ENCODE measurements around the gene SUSD4. TPM values are rescaled to one million over a fixed set of nuclear protein-coding genes. Genes with fewer than 3 reads are reported as not detected.

The SUSD4 gene
- total RNA-seq, 2 donors from 2014 or later: 8.8 to 32.6 TPM

- H3K4me1 Mint-ChIP-seq: peaks cover 15% of the 10 kb centered on the region
- DNase-seq (no peak), ATAC-seq (no peak)
- peak overlapping the region; percentile 51 for H3K27ac Mint-ChIP-seq
- no peak overlapping the region for H3K4me3 Mint-ChIP-seq
- no peaks in the 10 kb centered on the region for H3K9me3 ChIP-seq (ENCODE audit: control insufficient read depth, low read length, poor library complexity, severe bottlenecking)
- H3K27me3 Mint-ChIP-seq: no peaks in the 10 kb centered on the region
- peaks cover 3% of the 10 kb centered on the region for H3K36me3 Mint-ChIP-seq (ENCODE audit: low read depth)
Observed at GRCh38 chr1:223349241-223349640, 14.7 kb downstream of the SUSD4 start.

DNA sequence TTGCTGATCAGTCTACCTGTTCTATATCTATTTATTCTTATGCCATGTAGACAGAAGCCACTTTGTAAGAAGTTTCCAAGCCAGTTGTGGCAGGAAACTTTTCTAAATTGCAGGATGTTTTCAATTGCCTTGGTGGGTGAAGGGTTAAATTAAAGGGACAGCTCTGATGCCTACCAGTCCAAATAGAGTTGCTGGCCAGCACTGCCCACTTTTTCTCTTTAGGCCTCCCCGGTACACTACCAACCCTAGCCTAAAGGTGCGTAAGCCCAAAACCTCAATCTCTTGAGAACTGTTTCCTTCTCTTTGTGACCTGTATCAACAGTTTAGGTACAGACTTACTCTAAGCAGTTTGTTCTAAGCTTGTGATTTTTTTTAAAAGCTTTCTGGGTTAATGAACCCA lies 15.5 kb downstream of the SUSD4 start:
- H3K27me3 Mint-ChIP-seq: no peaks in the 10 kb centered on the region
- ATAC-seq (no peak), DNase-seq (no peak)
- H3K27ac Mint-ChIP-seq: peak overlapping the region; percentile 51
- H3K36me3 Mint-ChIP-seq (ENCODE audit: low read depth): peaks cover 3% of the 10 kb centered on the region
- no peaks in the 10 kb centered on the region for H3K9me3 ChIP-seq (ENCODE audit: control insufficient read depth, low read length, poor library complexity, severe bottlenecking)
- no peak overlapping the region for H3K4me3 Mint-ChIP-seq
- H3K4me1 Mint-ChIP-seq: peaks cover 15% of the 10 kb centered on the region

DNA sequence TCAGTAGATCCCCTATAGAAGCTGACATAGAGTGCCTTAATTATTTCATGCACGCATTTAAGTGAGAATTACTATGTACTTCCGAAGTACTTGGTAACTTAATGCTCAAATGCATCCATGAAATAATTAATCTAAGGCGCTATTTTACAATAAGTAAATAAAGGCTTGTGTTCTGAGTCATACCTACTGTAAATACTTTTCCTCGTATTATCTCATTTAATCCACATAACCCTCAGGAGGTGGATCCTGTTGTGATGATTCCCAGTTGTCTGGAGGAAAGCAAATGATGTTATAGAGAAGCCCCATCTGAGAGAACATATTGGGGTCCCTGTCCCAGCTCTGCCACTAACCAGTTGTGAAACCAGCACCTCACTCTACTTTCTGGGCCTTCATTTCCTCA lies 16.4 kb downstream of the SUSD4 start:
- H3K9me3 ChIP-seq (ENCODE audit: control insufficient read depth, low read length, poor library complexity, severe bottlenecking): no peaks in the 10 kb centered on the region
- Mint-ChIP-seq H3K4me1 (peaks cover 15% of the 10 kb centered on the region), H3K36me3 (ENCODE audit: low read depth) (peaks cover 3% of the 10 kb centered on the region), H3K27ac (no peak overlapping the region), H3K27me3 (no peaks in the 10 kb centered on the region), H3K4me3 (no peak overlapping the region)
- ATAC-seq (no peak), DNase-seq (no peak)

GRCh38 chr1:223346311-223346710 lies 17.7 kb downstream of the SUSD4 start:
- ATAC-seq (no peak), DNase-seq (no peak)
- H3K36me3 Mint-ChIP-seq (ENCODE audit: low read depth): peaks cover 3% of the 10 kb centered on the region
- no peaks in the 10 kb centered on the region for H3K27me3 Mint-ChIP-seq
- H3K4me3 Mint-ChIP-seq: no peak overlapping the region
- H3K9me3 ChIP-seq (ENCODE audit: control insufficient read depth, low read length, poor library complexity, severe bottlenecking): no peaks in the 10 kb centered on the region
- H3K4me1 Mint-ChIP-seq: peaks cover 14% of the 10 kb centered on the region
- H3K27ac Mint-ChIP-seq: no peak overlapping the region

DNA sequence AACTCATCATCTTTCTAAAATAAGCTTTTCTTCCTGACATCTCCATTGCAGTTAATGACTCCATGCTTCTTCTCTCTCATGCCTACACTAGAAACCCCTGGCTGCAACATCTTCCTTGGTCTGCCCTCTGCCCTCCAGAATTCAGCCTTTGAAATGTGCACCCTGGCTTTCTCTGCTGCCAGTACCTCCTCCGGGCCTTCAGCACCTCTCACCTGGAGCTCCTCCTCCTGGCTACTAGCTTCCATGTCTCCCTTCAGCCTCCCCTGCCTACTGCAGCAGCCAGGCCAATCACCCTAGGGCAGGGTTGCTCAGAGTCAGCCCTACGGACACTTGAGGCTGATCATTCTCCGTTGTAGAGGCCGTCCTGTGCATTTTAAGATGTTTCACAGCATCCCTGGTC lies 18.3 kb downstream of the SUSD4 start:
- DNase-seq: no peak
- H3K4me3 Mint-ChIP-seq: no peak overlapping the region
- no peaks in the 10 kb centered on the region for H3K27me3 Mint-ChIP-seq
- peaks cover 13% of the 10 kb centered on the region for H3K4me1 Mint-ChIP-seq
- peaks cover 3% of the 10 kb centered on the region for H3K36me3 Mint-ChIP-seq (ENCODE audit: low read depth)
- no peaks in the 10 kb centered on the region for H3K9me3 ChIP-seq (ENCODE audit: control insufficient read depth, low read length, poor library complexity, severe bottlenecking)
- no peak overlapping the region for H3K27ac Mint-ChIP-seq
- ATAC-seq: no peak

GRCh38 chr1:223344491-223344890 lies 19.5 kb downstream of the SUSD4 start:
- H3K36me3 Mint-ChIP-seq (ENCODE audit: low read depth): peaks cover 3% of the 10 kb centered on the region

DNA sequence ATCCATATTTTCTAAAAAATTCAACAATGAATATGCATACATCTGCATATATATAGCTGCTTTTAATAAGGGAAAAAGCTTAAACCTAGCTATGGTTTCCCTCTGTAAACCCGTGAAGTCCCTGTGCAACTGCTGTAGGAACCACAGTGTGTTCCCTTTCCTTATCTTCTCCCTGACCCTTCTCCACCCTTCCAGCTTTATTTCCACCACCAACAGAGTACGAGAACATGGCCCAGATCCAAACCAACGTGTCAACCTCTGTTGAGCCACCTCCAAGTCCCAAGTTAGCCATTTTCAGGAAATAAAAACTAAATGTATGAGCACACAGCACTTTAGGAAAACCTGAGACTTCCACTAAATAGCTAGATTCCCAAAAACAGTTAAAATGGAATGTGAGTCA lies 20.3 kb downstream of the SUSD4 start:
- peaks cover 16% of the 10 kb centered on the region for H3K4me1 Mint-ChIP-seq
- no peak overlapping the region for H3K4me3 Mint-ChIP-seq
- H3K9me3 ChIP-seq (ENCODE audit: control insufficient read depth, low read length, poor library complexity, severe bottlenecking): no peaks in the 10 kb centered on the region
- no peak for ATAC-seq
- H3K27me3 Mint-ChIP-seq: no peaks in the 10 kb centered on the region
- peaks cover 8% of the 10 kb centered on the region for H3K36me3 Mint-ChIP-seq (ENCODE audit: low read depth)
- no peak overlapping the region for H3K27ac Mint-ChIP-seq
- no peak for DNase-seq

More at GRCh38 chr1:223344491-223344890, 19.5 kb downstream of the SUSD4 start:
- H3K9me3 ChIP-seq (ENCODE audit: control insufficient read depth, low read length, poor library complexity, severe bottlenecking): no peaks in the 10 kb centered on the region
- peaks cover 12% of the 10 kb centered on the region for H3K4me1 Mint-ChIP-seq
- no peaks in the 10 kb centered on the region for H3K27me3 Mint-ChIP-seq
- H3K27ac Mint-ChIP-seq: peak overlapping the region; percentile 49
- H3K4me3 Mint-ChIP-seq: no peak overlapping the region
- no peak for DNase-seq
- no peak for ATAC-seq

DNA sequence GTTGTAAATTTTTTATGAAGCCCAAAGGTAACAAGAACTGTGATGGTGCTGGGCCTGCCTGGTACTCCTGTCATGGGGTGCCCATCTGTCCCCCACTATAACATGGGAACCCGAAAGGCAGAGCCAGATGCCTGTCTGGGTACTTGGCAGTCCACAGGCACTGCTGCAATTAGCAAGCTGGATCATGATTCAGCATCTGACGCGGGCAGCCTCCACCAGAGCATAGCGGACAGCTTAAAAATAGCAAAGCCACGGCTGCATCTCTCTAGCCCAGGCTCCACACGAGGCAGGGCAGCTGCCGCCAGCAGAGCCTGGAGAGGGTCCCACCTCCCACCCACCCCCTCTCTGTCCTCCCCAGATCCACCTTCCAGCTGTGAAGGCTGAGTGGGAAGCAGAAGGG lies 22.9 kb downstream of the SUSD4 start:
- Mint-ChIP-seq H3K36me3 (ENCODE audit: low read depth) (peaks cover 9% of the 10 kb centered on the region), H3K4me3 (no peak overlapping the region), H3K27me3 (no peaks in the 10 kb centered on the region), H3K27ac (no peak overlapping the region), H3K4me1 (peaks cover 16% of the 10 kb centered on the region)
- ATAC-seq (no peak), DNase-seq (no peak)
- H3K9me3 ChIP-seq (ENCODE audit: control insufficient read depth, low read length, poor library complexity, severe bottlenecking): no peaks in the 10 kb centered on the region

DNA sequence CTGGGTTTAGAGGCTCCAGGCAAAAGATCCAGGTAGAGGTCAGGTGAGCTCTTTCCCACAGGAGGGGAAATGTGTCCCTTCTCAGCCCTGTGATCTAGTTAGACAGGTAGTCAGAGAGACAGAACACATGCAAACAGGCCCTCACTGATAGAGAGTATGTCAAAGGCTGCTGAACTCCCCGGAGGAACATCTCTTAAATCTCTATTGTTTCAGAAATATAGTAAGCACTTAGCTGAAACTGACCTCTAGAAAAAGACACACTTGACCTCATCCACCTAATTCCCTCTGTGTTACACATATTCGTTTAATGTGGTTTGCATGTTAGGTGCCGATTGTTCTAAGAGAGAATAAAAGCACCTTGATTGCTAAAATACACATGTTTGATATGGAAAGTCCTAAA lies 23.3 kb downstream of the SUSD4 start:
- Mint-ChIP-seq H3K27ac (no peak overlapping the region), H3K4me3 (no peak overlapping the region), H3K4me1 (peaks cover 13% of the 10 kb centered on the region), H3K27me3 (no peaks in the 10 kb centered on the region), H3K36me3 (ENCODE audit: low read depth) (peaks cover 7% of the 10 kb centered on the region)
- no peak for ATAC-seq
- H3K9me3 ChIP-seq (ENCODE audit: control insufficient read depth, low read length, poor library complexity, severe bottlenecking): no peaks in the 10 kb centered on the region
- no peak for DNase-seq

GRCh38 chr1:223339861-223340260 lies 24.1 kb downstream of the SUSD4 start:
- no peak overlapping the region for H3K4me3 Mint-ChIP-seq
- H3K27ac Mint-ChIP-seq: no peak overlapping the region
- H3K4me1 Mint-ChIP-seq: peaks cover 11% of the 10 kb centered on the region
- H3K36me3 Mint-ChIP-seq (ENCODE audit: low read depth): peaks cover 7% of the 10 kb centered on the region
- no peak for ATAC-seq
- DNase-seq: no peak
- no peaks in the 10 kb centered on the region for H3K27me3 Mint-ChIP-seq
- no peaks in the 10 kb centered on the region for H3K9me3 ChIP-seq (ENCODE audit: control insufficient read depth, low read length, poor library complexity, severe bottlenecking)

- Mint-ChIP-seq H3K36me3 (ENCODE audit: low read depth) (peaks cover 7% of the 10 kb centered on the region), H3K4me3 (no peak overlapping the region), H3K27me3 (no peaks in the 10 kb centered on the region), H3K27ac (peak overlapping the region; percentile 2), H3K4me1 (peaks cover 11% of the 10 kb centered on the region)
- no peaks in the 10 kb centered on the region for H3K9me3 ChIP-seq (ENCODE audit: control insufficient read depth, low read length, poor library complexity, severe bottlenecking)
- DNase-seq: no peak
- no peak for ATAC-seq
Observed at GRCh38 chr1:223338811-223339746, 24.9 kb downstream of the SUSD4 start.

DNA sequence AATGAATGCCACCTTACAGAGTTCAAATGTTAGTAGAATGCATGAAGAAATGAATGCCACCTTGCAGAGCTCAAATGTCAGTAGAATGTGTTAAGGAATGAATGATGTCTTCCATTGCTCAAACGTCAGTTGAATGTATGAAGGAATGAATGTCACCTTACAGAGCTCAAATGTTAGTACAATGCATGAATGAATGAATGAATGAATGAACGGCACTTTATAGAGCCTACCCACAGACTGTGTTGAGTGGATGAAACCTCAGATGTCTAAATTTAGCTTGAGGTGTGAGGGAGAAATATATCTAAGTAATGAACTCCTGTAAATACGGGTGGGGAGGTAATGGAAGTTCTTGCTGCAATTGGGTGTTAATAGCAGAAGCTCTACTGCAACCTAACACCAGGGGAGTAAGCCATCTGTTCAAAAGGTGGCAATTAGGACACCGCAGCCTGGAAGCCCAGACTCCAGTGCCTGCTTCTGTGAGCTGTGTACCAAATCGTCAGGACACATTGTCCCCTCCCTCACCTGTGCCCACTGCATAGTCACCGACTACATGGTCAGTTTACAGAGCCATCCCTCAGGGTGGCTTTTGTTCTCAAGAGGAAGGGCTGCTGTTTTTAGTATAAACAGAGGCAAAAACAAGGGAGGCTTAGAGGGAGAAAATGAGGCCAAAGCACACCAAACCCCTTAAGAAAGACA lies 26.7 kb downstream of the SUSD4 start:
- Mint-ChIP-seq H3K36me3 (ENCODE audit: low read depth) (peaks cover 7% of the 10 kb centered on the region), H3K4me3 (no peak overlapping the region), H3K4me1 (peaks cover 14% of the 10 kb centered on the region), H3K27ac (no peak overlapping the region), H3K27me3 (no peaks in the 10 kb centered on the region)
- no peak for ATAC-seq
- no peaks in the 10 kb centered on the region for H3K9me3 ChIP-seq (ENCODE audit: control insufficient read depth, low read length, poor library complexity, severe bottlenecking)
- DNase-seq: no peak

DNA sequence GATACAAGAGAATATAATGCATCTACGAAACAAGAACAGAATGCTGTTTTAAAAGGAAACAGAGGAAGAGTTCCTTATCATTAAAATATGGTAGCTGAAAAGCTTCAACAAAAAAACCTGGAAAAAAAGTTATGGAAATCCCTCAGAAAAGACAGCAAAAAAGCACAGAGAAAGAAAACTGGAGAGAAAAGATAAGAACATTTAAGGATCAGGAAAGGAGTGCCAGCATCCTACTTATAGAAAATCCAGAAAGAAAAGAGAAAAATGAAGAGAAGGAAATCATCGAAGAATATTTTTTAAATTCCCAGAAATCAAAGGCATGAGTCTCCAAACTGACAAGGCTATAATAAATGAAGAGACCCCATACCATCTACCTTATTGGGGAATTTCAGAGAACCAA lies 29.8 kb downstream of the SUSD4 start:
- peaks cover 11% of the 10 kb centered on the region for H3K4me1 Mint-ChIP-seq
- ATAC-seq (no peak), DNase-seq (no peak)
- no peak overlapping the region for H3K27ac Mint-ChIP-seq
- no peaks in the 10 kb centered on the region for H3K9me3 ChIP-seq (ENCODE audit: control insufficient read depth, low read length, poor library complexity, severe bottlenecking)
- H3K4me3 Mint-ChIP-seq: no peak overlapping the region
- H3K36me3 Mint-ChIP-seq (ENCODE audit: low read depth): peaks cover 7% of the 10 kb centered on the region
- H3K27me3 Mint-ChIP-seq: no peaks in the 10 kb centered on the region
